Measurements from ENCODE around the gene WDR90.

The WDR90 gene

GRCh38 chr16:693364-693763, 44.2 kb downstream of the WDR90 start:
- no peak for DNase-seq

GRCh38 chr16:693766-694165, 44.6 kb downstream of the WDR90 start:
- no peak for DNase-seq

GRCh38 chr16:694187-694862, 45.2 kb downstream of the WDR90 start:
- DNase-seq, result no peak

- no peak for DNase-seq
Measured at GRCh38 chr16:694863-695354, 45.7 kb downstream of the WDR90 start.

- peak; percentile 93 for DNase-seq
Measured at GRCh38 chr16:695355-696089, 46.4 kb downstream of the WDR90 start.

- DNase-seq, result no peak
Measured at GRCh38 chr16:698911-699671, 49.9 kb downstream of the WDR90 start.

- DNase-seq, result no peak
Measured at GRCh38 chr16:700684-701584, 51.8 kb downstream of the WDR90 start.

- DNase-seq, result no peak
Measured at GRCh38 chr16:702341-702740, 53.2 kb downstream of the WDR90 start.

GRCh38 chr16:703406-703805, 54.2 kb downstream of the WDR90 start:
- DNase-seq, result no peak

- no peak for DNase-seq
Measured at GRCh38 chr16:704047-704446, 54.9 kb downstream of the WDR90 start.

GRCh38 chr16:704552-705380, 55.6 kb downstream of the WDR90 start:
- DNase-seq, result no peak

GRCh38 chr16:705431-706188, 56.4 kb downstream of the WDR90 start, which contains the start of gene FBXL16:
Gene FBXL16, minus strand, starts transcription at chr16:705801. Its CDS starts 8,396 bp downstream, at chr16:697405.
- no peak for DNase-seq

GRCh38 chr16:706189-707061, 57.3 kb downstream of the WDR90 start:
- DNase-seq, result no peak

GRCh38 chr16:707062-707538, 57.9 kb downstream of the WDR90 start:
- no peak for DNase-seq

GRCh38 chr16:708019-708418, 58.9 kb downstream of the WDR90 start:
- no peak for DNase-seq

- DNase-seq, result no peak
Measured at GRCh38 chr16:708959-709358, 59.8 kb downstream of the WDR90 start.

GRCh38 chr16:709566-710499, 60.7 kb downstream of the WDR90 start:
- DNase-seq, result peak; percentile 91

- DNase-seq, result no peak
Measured at GRCh38 chr16:710500-711075, 61.4 kb downstream of the WDR90 start.

Data from NCI-H187 treated with DMSO at 0.1 percent for 48 hours (cell line).